ENCODE data around the gene MSH6. TPM values are rescaled to one million over a fixed set of nuclear protein-coding genes. Genes with fewer than 3 reads are reported as not detected.

Gene MSH6
- polyA plus RNA-seq, 1 donor = 107 TPM

GRCh38 chr2:47779426-47779790 lies 3.5 kb upstream of the MSH6 start:
- DNase-seq = no peak

- DNase-seq = peak; percentile 24
Measured at GRCh38 chr2:47782381-47782670, 619 bp upstream of the MSH6 start.

- peak; percentile 68 for DNase-seq
Measured at GRCh38 chr2:47783486-47784351, 774 bp downstream of the MSH6 start.

- peak; percentile 37 for DNase-seq
Measured at GRCh38 chr2:47784352-47784851, 1.5 kb downstream of the MSH6 start.

GRCh38 chr2:47785986-47786385 lies 3.0 kb downstream of the MSH6 start:
- no peak for DNase-seq

GRCh38 chr2:47796090-47796697 lies 13.2 kb downstream of the MSH6 start:
- DNase-seq = no peak

- no peak for DNase-seq
Measured at GRCh38 chr2:47798631-47799030, 15.7 kb downstream of the MSH6 start.

- no peak for DNase-seq
Measured at GRCh38 chr2:47799031-47799609, 16.2 kb downstream of the MSH6 start.

- no peak for DNase-seq
Measured at GRCh38 chr2:47801118-47801517, 18.2 kb downstream of the MSH6 start.

- DNase-seq = no peak
Measured at GRCh38 chr2:47803363-47803762, 20.4 kb downstream of the MSH6 start.

- DNase-seq = no peak
Measured at GRCh38 chr2:47803770-47804169, 20.8 kb downstream of the MSH6 start.

- no peak for DNase-seq
Measured at GRCh38 chr2:47805850-47806249, 22.9 kb downstream of the MSH6 start.

- no peak for DNase-seq
Measured at GRCh38 chr2:47808614-47809013, 25.7 kb downstream of the MSH6 start.

- no peak for DNase-seq
Measured at GRCh38 chr2:47809903-47810302, 27.0 kb downstream of the MSH6 start.

- DNase-seq = no peak
Measured at GRCh38 chr2:47810850-47811249, 27.9 kb downstream of the MSH6 start.

- no peak for DNase-seq
Measured at GRCh38 chr2:47811668-47812067, 28.7 kb downstream of the MSH6 start.

- DNase-seq = no peak
Measured at GRCh38 chr2:47815764-47816163, 32.8 kb downstream of the MSH6 start.

GRCh38 chr2:47818777-47819176 lies 35.8 kb downstream of the MSH6 start:
- no peak for DNase-seq

GRCh38 chr2:47819834-47820233 lies 36.9 kb downstream of the MSH6 start:
- no peak for DNase-seq

- DNase-seq = no peak
Measured at GRCh38 chr2:47822518-47822917, 39.6 kb downstream of the MSH6 start.

GRCh38 chr2:47833516-47833968 lies 50.6 kb downstream of the MSH6 start:
- no peak for DNase-seq

GRCh38 chr2:47838249-47838648 lies 55.3 kb downstream of the MSH6 start:
- no peak for DNase-seq

- DNase-seq = no peak
Measured at GRCh38 chr2:47838686-47839085, 55.7 kb downstream of the MSH6 start.

Data from left kidney (tissue), 2 donors.